ENCODE data around the gene RBM28. TPM values are rescaled to one million over a fixed set of nuclear protein-coding genes. Genes with fewer than 3 reads are reported as not detected.

The RBM28 gene
- total and polyA plus RNA-seq, 10 donors: 11.0 to 45.8 (median 29.5) TPM

GRCh38 chr7:128379900-128380479 lies 36.3 kb upstream of the RBM28 start:
- Histone ChIP-seq H3K27me3 (replicated peaks in 1 of 7) (no peaks in the 10 kb centered on the region), H3K27ac (no peak overlapping the region), H3K4me3 (no peak overlapping the region), H3K4me1 (peaks cover 0 to 15% (median 6%) of the 10 kb centered on the region in 6 donors), H3K36me3 (no peaks in the 10 kb centered on the region), H3K9me3 (no peaks in the 10 kb centered on the region)
- TF ChIP-seq CTCF (IDR thresholded peaks at IDR 0.05 in 8 of 11, conservative IDR thresholded peaks at IDR 0.05 in 3 of 11): no peak
- no peak for TF ChIP-seq POLR2A (IDR thresholded peaks at IDR 0.05)
- no peak for TF ChIP-seq POLR2AphosphoS5 (IDR thresholded peaks at IDR 0.05)
- intact Hi-C loops (cut with DNase I; ENCODE audit: low total_unique reads): no loop called here
- 90 to 98% (median 94%) methylated on average over 5 to 6 of the region's 6 CpGs for WGBS, 5 donors
- no peak for DNase-seq

GRCh38 chr7:128378637-128379036 lies 34.9 kb upstream of the RBM28 start:
- 20 to 59% (median 43%) methylated on average over 2 of the region's 2 CpGs for WGBS, 5 donors
- Histone ChIP-seq H3K27me3 (replicated peaks in 1 of 7) (no peaks in the 10 kb centered on the region), H3K36me3 (no peaks in the 10 kb centered on the region), H3K9me3 (no peaks in the 10 kb centered on the region), H3K4me3 (no peak overlapping the region), H3K4me1 (peaks cover 0 to 15% (median 6%) of the 10 kb centered on the region in 6 donors), H3K27ac (no peak overlapping the region)
- intact Hi-C loops (cut with DNase I; ENCODE audit: low total_unique reads): no loop called here
- no peak for DNase-seq
- TF ChIP-seq POLR2A (IDR thresholded peaks at IDR 0.05): no peak
- no peak for TF ChIP-seq CTCF (IDR thresholded peaks at IDR 0.05 in 8 of 11, conservative IDR thresholded peaks at IDR 0.05 in 3 of 11)
- TF ChIP-seq POLR2AphosphoS5 (IDR thresholded peaks at IDR 0.05): no peak

- WGBS, 5 donors: 86 to 99% (median 92%) methylated on average over 3 of the region's 3 CpGs
- TF ChIP-seq POLR2AphosphoS5 (IDR thresholded peaks at IDR 0.05) (no peak), POLR2A (IDR thresholded peaks at IDR 0.05) (no peak), CTCF (IDR thresholded peaks at IDR 0.05 in 8 of 11, conservative IDR thresholded peaks at IDR 0.05 in 3 of 11) (no peak)
- no peaks in the 10 kb centered on the region for H3K27me3 ChIP-seq (replicated peaks in 1 of 7)
Measured at GRCh38 chr7:128376077-128376476, 32.4 kb upstream of the RBM28 start.

GRCh38 chr7:128374041-128374440 lies 30.3 kb upstream of the RBM28 start:
- TF ChIP-seq CTCF (IDR thresholded peaks at IDR 0.05 in 8 of 11, conservative IDR thresholded peaks at IDR 0.05 in 3 of 11): no peak
- H3K4me1 ChIP-seq: no peaks in the 10 kb centered on the region
- H3K9me3 ChIP-seq: no peaks in the 10 kb centered on the region
- DNase-seq: no peak
- intact Hi-C loops (cut with DNase I; ENCODE audit: low total_unique reads): no loop called here
- H3K4me3 ChIP-seq: no peak overlapping the region
- 55 to 73% (median 64%) methylated on average over 1 of the region's 1 CpG for WGBS, 5 donors
- H3K27ac ChIP-seq: no peak overlapping the region
- H3K27me3 ChIP-seq (replicated peaks in 1 of 7): no peaks in the 10 kb centered on the region
- H3K36me3 ChIP-seq: no peaks in the 10 kb centered on the region

More at GRCh38 chr7:128376077-128376476, 32.4 kb upstream of the RBM28 start:
- Histone ChIP-seq H3K4me1 (peaks cover 0 to 8% (median 2%) of the 10 kb centered on the region in 6 donors), H3K36me3 (no peaks in the 10 kb centered on the region), H3K27ac (no peak overlapping the region), H3K4me3 (no peak overlapping the region), H3K9me3 (no peaks in the 10 kb centered on the region)
- no peak for DNase-seq
- intact Hi-C loops (cut with DNase I; ENCODE audit: low total_unique reads): no loop called here
